H7 (cell line): ENCODE data around the gene SLC35A4. TPM values are rescaled to one million over a fixed set of nuclear protein-coding genes. Genes with fewer than 3 reads are reported as not detected.
"Not testable (repeated sequence)": the region's sequence is repeated elsewhere in the genome, so short reads cannot be mapped to it uniquely, and the experiment has no call there.

ENCODE experiments used
- DNase-seq: peaks from one replicate; pipeline ENCODE4 v3.0.0; 2012
- H3K27me3 ChIP-seq: 2 replicates; pipeline ENCODE4 v1.6.0; 2011; ENCODE audit warnings: mild to moderate bottlenecking, low read length; ENCODE audit not compliant: control insufficient read depth, insufficient read depth
- H3K36me3 ChIP-seq: replicated peaks from 2 replicates; pipeline ENCODE4 v1.5.1; 2011; ENCODE audit warnings: low read length; ENCODE audit not compliant: control insufficient read depth, insufficient read depth
- H3K4me3 ChIP-seq: 2 replicates; pipeline ENCODE4 v1.5.1; 2011; ENCODE audit warnings: low read depth, mild to moderate bottlenecking, control low read depth, low read length, moderate library complexity; ENCODE audit not compliant: insufficient read depth
- total RNA-seq: library from RNA; depleted of rRNA; stranded (reverse); fragments of >200 nt; shearing (Covaris generic); gene quantifications from 2 replicates; pipeline ENCODE4 v1.2.3, GENCODE V29; 2014

The SLC35A4 gene
- total RNA-seq, 1 experiment from 2014 or later: 31.7 TPM

DNA sequence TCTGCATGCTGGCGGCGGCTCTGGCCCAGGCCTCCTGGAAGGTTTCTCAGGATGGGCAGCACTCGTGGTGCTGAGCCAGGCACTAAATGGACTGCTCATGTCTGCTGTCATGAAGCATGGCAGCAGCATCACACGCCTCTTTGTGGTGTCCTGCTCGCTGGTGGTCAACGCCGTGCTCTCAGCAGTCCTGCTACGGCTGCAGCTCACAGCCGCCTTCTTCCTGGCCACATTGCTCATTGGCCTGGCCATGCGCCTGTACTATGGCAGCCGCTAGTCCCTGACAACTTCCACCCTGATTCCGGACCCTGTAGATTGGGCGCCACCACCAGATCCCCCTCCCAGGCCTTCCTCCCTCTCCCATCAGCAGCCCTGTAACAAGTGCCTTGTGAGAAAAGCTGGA, 3.2 kb downstream of the SLC35A4 start:
- Histone ChIP-seq H3K4me3 (no peak overlapping the region), H3K36me3 (peaks cover 7% of the 10 kb centered on the region), H3K27me3 (no peaks in the 10 kb centered on the region)
- no peak for DNase-seq

DNA sequence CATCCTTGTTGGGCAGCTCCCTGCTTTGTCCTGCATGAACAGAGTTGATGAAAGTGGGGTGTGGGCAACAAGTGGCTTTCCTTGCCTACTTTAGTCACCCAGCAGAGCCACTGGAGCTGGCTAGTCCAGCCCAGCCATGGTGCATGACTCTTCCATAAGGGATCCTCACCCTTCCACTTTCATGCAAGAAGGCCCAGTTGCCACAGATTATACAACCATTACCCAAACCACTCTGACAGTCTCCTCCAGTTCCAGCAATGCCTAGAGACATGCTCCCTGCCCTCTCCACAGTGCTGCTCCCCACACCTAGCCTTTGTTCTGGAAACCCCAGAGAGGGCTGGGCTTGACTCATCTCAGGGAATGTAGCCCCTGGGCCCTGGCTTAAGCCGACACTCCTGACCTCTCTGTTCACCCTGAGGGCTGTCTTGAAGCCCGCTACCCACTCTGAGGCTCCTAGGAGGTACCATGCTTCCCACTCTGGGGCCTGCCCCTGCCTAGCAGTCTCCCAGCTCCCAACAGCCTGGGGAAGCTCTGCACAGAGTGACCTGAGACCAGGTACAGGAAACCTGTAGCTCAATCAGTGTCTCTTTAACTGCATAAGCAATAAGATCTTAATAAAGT, 3.9 kb downstream of the SLC35A4 start:
- Histone ChIP-seq H3K4me3 (no peak overlapping the region), H3K36me3 (peaks cover 7% of the 10 kb centered on the region), H3K27me3 (no peaks in the 10 kb centered on the region)
- DNase-seq: no peak

DNA sequence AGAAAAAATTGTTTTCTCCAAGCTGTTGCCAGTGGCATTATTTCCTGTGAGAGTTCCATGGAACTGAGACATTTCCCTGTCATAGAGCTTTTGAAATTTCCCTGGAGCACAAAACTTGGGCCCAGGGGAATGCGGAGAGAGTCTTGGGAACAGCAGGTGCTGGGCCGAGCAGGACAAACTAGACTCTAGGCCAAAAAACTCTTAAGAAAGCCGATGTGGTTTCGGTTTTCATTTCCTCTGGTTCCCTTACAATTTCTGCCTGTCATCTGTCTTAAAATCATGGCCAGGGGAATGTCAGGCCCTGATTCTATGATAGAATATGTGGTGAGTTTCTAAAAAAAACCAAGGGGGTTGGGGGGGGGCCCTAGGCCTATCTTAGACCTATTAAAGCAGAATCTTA, 4.6 kb downstream of the SLC35A4 start:
- Histone ChIP-seq H3K27me3 (no peaks in the 10 kb centered on the region), H3K36me3 (peaks cover 7% of the 10 kb centered on the region), H3K4me3 (no peak overlapping the region)
- DNase-seq: no peak

DNA sequence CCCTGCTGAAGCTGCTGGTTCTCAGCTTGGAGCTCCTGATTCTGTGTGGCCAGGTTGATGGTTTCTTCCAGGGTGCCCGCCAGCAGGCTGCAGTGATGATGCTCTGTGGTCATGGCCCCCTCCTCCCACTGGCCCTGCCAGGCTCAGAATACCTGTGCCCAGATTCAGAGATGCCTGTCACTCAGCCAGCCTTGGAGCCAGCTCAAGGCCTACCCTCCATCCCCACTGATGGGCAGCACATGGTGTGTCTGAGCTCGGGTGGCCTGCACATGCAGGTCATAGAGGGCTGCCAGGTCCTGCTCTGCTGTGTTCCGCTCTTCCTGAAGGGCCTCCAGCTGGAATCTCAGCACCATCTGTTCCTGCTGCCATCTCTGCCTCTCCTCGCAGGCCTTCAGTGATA, 5.4 kb downstream of the SLC35A4 start:
- peaks cover 7% of the 10 kb centered on the region for H3K36me3 ChIP-seq
- peak; percentile 4 for DNase-seq
- no peaks in the 10 kb centered on the region for H3K27me3 ChIP-seq
- no peak overlapping the region for H3K4me3 ChIP-seq

DNA sequence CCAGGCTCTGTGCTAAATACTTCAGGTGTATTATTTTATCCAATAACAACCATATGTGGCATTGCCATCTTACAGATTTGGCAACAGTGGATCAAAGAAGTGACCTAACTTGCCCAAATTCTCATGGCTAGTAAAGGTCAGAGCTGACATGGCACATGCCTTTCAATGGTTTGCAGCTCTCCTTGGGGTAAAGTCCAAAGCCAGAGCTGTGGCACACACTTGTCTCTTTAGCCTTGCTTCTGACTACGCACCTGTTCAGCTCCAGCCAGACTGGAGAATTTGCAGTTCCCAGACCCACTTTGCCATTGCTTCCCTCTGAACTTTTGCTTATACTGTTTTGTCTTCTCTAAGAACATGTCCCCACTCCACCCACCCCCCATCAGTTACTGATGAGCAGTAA, 5.9 kb downstream of the SLC35A4 start:
- H3K4me3 ChIP-seq: no peak overlapping the region
- DNase-seq: peak; percentile 0

DNA sequence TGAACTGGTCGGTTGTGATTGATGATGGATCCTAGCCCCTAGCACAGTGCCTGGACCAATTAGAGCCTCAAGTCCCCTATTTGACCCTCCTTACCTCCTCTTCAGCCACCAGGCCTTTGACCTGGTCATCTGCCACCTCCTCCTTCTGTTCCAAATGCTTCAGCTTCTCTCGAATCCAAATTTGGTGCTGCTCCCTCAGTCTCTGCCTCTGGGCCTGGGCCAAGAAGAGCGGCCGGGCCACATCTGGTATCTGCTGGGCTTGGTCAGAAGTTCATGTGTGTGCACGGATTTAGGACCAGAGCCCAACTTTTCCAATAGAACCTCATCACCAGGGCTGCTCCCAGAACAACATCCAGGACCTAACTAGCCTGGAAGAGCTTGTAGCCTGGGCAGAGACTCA, 6.5 kb downstream of the SLC35A4 start:
- no peak for DNase-seq
- Histone ChIP-seq H3K36me3 (peaks cover 7% of the 10 kb centered on the region), H3K4me3 (no peak overlapping the region), H3K27me3 (no peaks in the 10 kb centered on the region)

More for the DNA sequence above, 5.9 kb downstream of the SLC35A4 start:
- Histone ChIP-seq H3K27me3 (no peaks in the 10 kb centered on the region), H3K36me3 (peaks cover 7% of the 10 kb centered on the region)

DNA sequence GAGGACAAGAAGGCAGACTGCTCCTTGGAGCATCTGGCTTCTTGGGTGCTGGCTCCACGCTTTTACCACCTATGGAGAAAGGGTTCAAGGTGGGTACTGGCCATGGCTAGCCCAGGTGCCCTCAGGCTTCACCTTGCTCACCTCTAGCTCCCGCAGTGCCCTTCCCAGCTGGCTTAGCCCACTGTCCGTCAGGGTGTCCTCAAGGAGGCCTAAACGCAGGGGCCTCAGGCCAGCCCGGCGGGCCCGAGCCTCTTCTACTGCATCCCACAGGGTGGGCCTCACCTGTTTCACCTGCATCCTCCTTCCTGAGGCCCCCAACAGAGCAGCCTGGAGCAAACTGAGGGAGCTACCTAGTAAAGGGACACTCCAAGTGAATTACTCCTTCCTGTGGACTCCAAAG, 9.1 kb downstream of the SLC35A4 start:
- Histone ChIP-seq H3K27me3 (no peaks in the 10 kb centered on the region), H3K4me3 (no peak overlapping the region), H3K36me3 (no peaks in the 10 kb centered on the region)
- no peak for DNase-seq

DNA sequence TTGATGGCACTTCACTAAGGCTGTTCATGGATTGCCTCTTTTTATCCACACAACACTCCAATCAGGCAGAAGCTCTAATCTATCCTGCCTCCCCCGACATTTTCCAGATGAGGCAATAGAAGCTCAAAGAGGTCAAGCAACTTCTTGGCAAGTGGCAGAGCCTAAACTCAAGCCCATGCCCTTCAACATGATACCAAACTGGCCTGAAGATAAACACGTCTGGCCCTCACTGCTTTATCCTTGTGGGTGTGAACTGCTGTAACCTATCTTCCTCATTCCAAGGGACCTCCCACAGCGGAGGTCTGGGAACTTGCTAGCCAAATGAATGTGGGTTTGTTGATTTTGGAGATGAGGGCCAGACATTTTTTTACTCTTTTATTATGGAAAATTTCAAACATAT, 9.5 kb downstream of the SLC35A4 start:
- Histone ChIP-seq H3K4me3 (no peak overlapping the region), H3K36me3 (no peaks in the 10 kb centered on the region), H3K27me3 (no peaks in the 10 kb centered on the region)
- DNase-seq: no peak

DNA sequence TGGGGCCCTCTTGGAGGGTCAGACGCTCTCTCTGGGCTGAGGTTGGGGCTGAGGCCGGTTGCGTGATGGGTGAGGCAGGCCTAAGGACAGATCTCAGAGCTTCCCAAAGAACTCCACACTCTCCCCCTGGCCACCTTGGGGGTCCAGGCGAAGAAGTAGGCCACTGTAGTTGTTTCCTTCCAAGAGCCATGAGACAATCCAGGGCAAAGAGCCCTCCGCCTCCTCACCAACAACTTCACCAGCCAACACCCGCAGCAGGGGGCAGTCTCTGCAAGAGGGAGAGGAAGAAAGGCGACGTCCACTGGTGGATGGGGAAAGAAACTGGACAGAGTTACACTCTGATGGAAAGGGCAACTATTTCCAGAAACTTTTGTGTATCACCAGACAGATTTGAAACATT, 10.7 kb downstream of the SLC35A4 start:
- H3K4me3 ChIP-seq: no peak overlapping the region
- peak; percentile 64 for DNase-seq
- no peaks in the 10 kb centered on the region for H3K36me3 ChIP-seq
- no peaks in the 10 kb centered on the region for H3K27me3 ChIP-seq

DNA sequence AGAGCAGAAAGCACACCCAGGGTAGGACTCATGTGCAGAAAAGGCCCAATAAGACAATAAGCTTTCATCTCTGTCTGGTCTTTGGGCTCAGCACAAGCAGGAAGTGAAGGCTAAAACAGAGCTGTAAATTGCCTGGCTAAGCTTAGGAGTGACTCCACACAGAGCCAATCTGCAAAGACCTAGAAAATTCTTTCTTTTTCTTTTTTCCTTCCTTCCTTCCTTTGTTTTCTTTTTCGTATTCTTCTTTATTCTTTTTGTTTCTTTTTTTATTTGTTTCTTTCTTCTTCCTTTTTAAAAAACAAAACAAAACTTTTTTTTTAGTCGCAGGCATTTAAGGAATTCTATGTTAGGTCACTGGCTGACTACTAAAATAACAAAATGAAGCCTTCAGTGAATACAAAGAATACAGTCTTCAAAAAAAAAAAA, 12.2 kb downstream of the SLC35A4 start:
- no peaks in the 10 kb centered on the region for H3K36me3 ChIP-seq
- DNase-seq: no peak
- H3K4me3 ChIP-seq: no peak overlapping the region
- no peaks in the 10 kb centered on the region for H3K27me3 ChIP-seq

DNA sequence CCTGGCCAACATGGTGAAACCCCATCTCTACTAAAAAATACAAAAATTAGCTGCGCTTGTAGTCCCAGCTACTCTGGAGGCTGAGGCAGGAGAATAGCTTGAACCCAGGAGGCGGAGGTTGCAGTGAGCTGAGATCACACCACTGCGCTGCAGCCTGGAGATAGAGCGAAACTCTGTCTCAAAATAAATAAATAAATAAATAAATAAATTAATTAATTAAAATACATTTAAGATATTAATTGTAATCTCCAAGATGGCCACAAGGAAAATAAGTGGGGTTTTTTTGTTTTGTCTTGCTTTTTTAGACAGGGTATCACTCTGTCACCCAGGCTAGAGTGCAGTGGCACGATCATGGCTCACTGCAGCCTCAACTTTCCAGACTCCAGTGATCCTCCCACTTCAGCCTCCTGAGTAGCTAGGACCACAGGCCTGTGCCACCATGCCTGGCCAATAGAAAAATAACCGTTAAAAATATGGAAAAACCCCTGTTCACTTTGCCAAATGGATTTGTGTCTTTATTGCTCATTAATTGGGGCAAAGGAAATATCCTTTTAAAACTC, 14.6 kb downstream of the SLC35A4 start:
- not testable (repeated sequence) for H3K27me3 ChIP-seq, H3K4me3 ChIP-seq, H3K36me3 ChIP-seq, DNase-seq

DNA sequence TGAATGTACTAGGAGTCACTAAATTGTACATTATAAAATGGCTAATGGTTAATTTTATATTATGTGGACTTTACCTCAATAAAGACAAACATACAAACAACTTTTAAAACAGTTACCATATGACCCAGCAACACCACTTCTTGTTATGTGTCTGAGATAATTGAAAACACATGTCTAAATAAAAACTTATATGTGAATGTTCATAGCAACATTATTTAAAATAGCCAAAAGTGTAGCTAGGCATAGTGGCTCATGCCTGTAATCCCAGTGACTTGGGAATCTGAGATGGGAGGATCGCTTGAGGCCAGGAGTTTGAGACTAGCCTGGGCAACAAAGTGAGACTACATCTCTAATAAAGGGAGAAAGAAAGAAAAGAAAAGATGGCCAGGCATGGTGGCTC, 22.9 kb downstream of the SLC35A4 start:
- no peak overlapping the region for H3K4me3 ChIP-seq
- no peaks in the 10 kb centered on the region for H3K27me3 ChIP-seq
- no peaks in the 10 kb centered on the region for H3K36me3 ChIP-seq
- no peak for DNase-seq

DNA sequence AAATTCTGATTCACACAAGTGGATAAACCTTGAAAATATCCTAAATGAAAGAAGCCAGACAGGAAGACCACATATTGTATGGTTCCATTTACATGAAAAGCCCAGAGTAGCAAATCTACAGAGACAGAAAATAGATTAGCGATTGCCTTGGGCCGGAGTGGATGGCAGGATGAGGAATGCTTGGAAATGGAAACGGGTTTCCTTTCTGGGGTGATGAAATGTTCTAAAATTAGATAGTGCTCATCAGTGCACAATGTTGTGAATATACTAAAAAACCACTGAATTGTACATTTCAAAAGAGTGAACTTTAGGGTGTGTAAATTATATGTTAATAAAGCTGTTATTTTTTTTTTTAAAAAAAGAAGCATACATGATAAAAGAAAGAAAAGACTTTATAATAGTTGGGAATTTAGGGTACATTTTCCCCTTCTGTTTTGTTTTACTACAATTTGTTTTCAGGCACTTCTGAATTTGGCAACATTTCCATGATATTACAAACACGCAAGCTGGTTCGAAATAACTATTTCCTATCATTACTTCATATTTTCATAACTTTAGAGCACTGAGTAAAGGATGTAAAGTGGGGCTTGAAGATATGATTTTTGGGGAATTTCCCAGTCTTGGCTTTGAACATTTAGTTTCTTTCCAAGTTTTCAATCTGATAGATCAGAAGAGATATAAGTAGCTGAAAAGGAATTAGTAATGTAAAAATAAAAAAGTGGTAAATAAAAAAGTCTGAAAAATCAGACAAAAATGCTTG, 23.9 kb downstream of the SLC35A4 start:
- DNase-seq: no peak
- H3K36me3 ChIP-seq: no peaks in the 10 kb centered on the region
- no peaks in the 10 kb centered on the region for H3K27me3 ChIP-seq
- H3K4me3 ChIP-seq: no peak overlapping the region

DNA sequence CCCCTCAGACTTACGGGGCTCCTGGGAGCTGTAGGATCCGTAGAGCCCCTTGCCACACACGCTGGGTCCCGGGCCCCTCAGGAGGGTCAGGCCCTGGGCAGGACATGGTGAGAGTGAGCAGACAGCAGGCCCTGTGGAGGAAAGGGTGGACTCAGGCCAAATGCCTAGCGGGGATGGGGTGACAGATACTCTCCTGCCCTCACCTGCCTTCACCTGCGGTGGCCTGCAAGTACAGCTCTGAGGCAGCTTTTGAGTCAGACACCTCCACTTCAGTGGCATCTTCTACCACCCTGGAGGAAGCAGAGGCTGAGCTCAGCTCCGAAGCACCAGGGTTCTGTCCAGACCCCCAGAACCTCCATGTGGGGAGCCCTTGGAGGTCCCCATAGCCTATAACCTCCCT, 26.2 kb downstream of the SLC35A4 start:
- no peak for DNase-seq
- Histone ChIP-seq H3K27me3 (no peaks in the 10 kb centered on the region), H3K36me3 (no peaks in the 10 kb centered on the region), H3K4me3 (no peak overlapping the region)

DNA sequence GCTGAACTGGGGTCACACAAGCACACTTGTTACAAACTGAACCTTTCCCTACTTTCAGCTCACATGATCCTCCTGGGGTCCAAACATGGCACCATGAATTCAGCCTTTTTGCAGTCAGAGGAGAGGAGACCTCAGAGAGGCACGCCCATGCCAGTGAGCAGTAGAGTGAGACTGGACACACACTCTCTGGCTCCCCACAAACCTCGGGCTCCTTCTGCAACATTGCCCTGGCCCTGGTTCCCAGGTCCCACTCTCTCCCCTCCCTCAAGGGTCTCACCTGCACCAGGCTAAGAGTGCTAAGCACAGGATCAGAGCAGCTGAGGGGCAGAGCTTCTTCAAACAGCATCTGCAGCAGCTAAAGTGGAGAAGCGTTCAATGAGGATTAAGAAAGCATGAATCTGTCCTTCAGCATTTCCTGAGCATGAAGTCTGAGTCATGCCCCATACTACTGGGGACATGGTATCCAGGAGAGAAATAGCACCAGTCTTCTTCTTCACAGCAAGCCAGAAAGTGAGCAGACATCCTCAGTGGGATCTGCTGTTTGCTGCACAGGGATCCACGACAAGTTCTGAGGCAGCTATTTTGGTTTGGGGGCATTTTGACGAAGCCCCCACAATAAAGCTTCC, 27.2 kb downstream of the SLC35A4 start:
- H3K36me3 ChIP-seq: no peaks in the 10 kb centered on the region
- H3K4me3 ChIP-seq: no peak overlapping the region
- DNase-seq: no peak
- no peaks in the 10 kb centered on the region for H3K27me3 ChIP-seq
